GM21619 (cell line): ENCODE results near the gene RASAL3.

Experiments
- ATAC-seq: cut with Tn5 transposase; IDR thresholded peaks from one replicate; pipeline ENCODE4 v1.9.1; 2021; ENCODE audit not compliant: unreplicated experiment

The RASAL3 gene

GRCh38 chr19:15436012-15436825, 28.1 kb downstream of the RASAL3 start:
- ATAC-seq, result no peak

DNA sequence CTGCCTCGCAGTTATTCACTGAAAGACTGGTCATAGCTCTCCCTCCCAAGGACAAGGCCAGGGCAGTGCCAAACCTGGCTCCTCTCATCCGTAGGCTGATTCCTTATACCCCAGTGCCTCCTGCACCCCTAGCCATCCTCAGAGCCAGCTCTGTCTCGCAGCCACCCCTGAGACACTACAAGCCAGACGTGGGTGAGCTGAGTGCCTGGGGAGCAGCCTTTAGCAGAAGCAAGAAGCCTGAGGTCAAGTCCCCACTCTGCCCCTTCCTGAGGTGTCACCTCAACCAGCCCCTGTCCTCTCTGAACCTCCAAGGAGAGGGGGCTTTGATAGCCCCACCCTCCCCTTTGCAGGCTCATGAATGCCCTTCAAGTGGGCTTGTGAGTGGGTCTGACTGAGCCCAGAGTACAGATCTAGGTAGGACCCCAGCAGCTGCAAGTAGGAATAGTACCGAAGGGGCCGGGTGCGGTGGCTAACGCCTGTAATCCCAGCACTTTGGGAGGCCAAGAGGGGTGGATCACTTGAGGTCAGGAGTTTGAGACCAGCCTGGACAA, 30.8 kb downstream of the RASAL3 start:
- ATAC-seq, result no peak

GRCh38 chr19:15432629-15433518, 31.5 kb downstream of the RASAL3 start:
- ATAC-seq, result peak; percentile 44

GRCh38 chr19:15432018-15432494, 32.3 kb downstream of the RASAL3 start:
- no peak for ATAC-seq

DNA sequence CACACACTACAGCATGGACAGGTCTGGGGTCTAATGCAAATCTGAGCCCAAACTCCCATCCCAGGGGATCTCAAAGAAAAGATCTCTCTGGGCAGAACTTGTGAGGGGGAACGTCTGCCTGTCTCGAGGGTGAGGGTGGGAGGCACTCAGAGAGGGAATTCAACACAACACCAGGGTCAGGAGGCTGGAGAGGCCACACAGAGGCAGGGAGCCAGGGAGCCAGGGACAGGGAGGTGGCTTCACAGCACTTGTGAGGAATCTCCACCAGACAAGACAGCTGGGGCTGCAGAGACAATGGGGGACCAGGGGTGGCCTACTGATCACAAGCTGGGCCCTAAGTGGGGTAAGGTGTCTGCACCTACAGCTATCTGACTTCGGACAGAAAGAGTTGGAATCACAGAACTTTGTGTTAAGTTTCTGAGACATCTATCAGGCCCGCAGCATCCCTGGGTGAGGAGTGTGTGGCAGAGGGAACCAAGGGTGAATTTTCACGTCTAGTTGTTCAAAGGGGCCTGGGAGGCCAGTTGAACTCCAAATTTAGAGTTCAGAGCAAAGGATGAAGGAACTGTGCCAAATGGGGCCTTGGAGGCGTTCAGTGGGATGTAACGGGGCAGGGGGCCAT, 32.8 kb downstream of the RASAL3 start:
- ATAC-seq, result no peak

DNA sequence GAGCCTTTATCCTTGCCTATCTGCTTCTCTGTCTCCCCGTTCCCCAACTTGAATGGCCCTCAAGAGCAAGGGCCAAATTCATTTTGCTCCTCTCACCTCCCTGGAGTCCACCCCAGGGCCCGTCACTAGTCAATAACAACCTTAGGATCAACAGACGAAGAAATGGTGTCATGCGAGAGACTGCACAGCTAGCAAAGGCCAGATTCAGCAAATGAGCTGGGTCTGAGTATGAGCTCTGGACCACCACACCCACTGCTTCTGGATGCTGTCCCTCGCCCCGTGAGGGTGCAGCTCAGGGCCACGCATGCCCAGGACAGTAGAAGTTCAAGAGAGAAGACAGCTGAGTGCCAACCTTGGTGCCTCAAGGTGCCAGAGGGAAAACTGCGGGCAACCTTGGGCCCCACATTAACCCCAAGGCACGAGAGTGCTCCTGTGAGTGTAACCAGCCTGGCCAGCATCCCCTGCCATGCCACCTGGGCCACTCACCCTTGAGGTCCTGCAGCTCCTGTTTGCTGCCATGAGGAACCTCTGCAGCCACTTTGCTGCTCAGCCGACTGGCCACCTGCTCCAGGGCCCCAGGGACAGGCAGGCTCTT, 33.7 kb downstream of the RASAL3 start:
- ATAC-seq, result no peak

DNA sequence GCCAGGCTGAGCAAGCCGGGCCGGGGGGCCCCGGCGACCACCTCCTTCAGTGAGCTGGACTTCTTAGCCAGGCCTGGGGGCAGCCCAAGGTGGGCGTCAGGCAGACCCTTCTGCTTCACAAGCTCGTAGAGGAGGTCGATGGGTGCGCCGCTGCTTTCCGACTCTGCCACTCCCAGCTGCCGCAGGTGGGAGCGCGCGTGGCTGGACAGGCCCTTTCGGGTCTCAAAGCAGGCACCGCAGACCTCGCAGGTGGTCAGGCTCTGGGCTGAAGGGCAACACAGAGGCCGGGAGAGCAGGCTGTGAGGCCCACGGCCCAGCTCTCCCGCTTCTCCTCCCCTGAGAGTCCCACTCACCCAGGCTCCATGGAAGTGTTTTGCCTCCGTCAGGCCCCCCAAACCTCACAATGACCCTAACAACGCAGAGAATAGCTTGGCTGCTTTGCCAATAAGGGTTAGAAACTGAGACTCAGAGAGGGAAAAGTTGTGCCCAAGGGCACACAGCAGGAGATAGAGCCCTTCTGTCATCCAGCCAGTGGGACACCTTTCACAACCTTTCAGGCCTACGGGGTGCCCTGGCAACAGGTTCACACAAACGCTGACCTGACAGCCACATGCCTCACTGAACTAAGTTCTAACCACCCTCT, 34.4 kb downstream of the RASAL3 start:
- no peak for ATAC-seq

DNA sequence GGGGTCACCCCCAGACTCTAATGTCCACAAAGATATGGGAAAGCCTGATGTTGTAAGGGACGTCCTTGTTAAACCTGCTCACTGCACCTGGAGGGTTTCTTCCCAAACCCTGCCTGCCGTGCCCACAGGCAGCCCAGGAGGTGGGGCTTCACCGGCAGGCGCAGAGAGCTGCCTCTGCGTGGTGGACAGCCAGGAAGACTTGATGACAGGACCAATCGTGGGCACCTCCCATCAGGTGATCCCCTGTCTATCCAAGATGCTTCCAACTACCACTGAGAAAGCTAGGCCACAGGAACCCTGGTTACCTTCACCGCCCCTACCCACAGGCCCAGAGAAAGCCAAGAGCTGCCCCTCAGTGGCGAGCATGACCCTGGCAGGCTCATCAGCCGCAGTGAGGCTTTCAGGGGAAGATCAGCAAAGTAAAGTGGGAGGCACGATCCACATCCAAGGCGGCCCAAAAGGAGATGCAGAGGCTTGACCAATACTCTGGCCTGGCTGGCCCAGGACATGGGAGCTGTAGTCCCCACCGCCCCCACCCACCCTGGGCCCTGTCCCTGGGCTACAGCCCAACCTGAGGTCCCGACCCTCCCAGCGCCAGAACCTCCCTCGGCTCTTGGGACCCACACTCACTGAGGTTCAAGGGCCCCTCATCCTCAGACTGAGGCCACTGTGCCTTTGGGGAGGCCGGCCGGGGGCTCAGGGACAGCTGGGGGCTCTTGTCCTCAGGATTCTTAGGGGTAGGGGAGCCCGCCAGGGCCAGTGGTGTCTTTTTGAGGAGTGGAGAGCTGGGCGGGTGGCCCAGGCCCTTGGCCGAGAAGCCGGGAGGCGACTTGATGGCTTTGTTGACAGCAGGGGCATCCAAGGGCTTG, 35.2 kb downstream of the RASAL3 start:
- no peak for ATAC-seq

DNA sequence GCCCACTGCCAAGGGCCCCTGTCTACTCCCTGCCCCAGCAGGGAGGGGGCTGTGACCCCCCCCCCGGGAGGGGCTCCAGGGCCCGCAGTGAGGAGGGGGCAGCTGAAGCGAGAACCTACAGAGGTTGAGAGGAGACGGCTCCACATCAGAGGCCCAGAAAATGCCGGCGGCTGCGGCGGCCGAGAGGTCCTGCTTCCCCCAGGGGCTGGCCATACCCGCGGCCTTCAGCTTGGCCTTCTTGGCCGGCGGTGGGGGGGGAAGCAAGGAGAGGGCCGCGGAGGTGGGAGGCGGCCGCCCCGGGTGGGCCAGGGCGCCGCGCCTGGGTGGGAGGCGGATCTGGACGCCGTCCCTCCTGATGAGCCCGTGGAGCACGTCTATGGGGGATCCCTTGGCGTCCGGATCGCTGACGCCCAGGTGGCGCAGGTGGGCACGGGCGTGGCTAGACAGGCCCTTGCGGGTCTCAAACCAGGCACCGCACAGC, 36.3 kb downstream of the RASAL3 start:
- no peak for ATAC-seq

DNA sequence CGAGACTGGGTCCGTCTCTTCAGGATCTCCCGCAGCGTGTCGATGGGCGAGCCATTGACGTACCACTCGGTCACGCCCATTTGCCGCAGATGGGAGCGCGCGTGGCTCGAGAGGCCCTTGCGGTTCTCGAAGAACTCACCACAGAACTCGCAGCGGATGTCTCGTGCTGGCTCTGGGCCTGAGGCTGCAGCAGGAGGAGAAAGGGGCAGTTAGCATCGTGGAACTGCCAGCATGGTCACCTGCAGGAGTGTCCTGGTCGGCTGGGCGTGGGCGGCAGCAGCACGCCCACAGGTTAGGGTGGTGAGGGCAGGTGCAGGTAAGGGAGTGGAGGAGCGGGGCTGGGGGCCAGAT, 37.0 kb downstream of the RASAL3 start:
- ATAC-seq, result no peak

DNA sequence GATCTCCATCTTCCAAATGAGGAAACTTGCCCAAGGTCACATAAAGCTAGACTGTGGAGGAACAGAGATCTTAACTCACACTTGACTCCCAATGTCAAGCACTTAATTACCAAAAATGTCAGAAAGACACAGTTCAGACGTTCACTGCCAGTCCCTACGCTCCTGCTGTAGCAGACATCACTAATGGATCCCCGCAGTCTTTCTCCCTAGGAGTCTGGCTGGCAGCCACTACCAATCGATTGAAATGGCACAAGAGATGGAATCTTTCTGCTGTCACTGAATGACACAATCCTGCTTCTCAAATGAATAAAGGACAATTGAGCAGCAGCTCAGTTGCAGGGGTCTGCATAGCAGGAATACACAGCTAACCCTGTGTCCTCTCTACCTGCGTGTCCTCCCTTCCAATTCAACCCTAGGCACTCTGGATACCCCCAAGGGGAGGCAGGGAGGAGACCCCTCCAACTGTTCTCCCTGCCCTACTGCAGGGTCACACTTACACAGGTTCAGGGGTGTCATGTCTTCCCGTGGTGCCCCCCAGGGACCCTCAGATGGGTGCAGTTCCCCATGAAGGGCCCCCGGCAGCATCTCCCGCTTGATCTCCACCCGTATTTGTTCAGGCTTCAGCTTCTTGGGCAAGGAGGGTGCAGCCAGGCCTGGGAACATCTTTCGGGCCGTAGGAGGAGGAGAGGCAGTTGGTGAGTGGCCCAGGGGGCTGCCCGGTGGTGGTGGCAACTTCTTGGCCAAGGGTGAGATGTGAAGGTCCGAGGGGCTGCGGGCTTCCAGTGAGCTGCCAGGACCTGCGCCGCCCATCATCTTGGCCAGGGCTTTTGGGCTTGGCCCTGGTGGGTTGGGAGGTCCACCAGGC, 37.6 kb downstream of the RASAL3 start:
- no peak for ATAC-seq

- no peak for ATAC-seq
Observed at GRCh38 chr19:15425321-15425950, 38.9 kb downstream of the RASAL3 start.

- no peak for ATAC-seq
Observed at GRCh38 chr19:15424692-15425272, 39.6 kb downstream of the RASAL3 start.

DNA sequence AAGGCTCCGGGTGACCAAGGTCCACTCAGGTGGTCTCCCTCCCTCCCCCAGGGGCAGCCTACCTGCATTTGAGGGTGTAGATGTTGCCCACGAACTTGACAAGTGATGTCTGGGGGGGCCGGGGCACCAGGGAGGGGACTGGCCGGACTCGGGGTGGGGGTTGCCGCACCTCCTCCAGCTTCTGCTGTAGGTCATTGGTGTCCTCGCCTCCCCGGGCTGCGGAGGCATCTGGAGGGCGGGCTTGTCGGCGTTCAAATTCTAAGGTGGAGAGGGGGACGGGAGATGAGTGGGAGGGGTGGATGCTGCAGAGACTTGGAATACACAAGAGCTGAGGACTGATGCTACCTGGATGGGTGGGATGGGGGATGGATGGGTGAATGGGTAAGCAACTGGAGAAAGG, 40.2 kb downstream of the RASAL3 start:
- no peak for ATAC-seq

DNA sequence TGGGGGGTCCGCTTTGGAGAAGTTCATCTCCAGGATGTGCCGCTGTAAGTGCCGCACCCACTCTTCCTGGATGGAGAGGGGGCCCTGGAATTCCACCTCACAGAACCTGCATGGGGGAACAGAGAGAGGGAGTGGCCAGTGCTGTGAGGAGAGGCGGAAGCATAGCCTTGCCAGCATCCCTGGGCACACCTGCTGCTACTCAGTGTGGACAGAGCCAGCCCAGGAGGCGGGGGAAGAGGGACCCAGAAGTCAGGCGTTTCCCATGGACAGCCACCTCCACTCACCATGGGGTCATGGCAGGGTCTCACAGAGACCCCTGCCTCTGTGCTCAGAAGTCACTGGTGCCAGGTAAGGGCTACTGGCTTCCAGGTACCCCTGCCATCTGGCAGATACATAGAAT, 41.2 kb downstream of the RASAL3 start:
- ATAC-seq, result no peak

DNA sequence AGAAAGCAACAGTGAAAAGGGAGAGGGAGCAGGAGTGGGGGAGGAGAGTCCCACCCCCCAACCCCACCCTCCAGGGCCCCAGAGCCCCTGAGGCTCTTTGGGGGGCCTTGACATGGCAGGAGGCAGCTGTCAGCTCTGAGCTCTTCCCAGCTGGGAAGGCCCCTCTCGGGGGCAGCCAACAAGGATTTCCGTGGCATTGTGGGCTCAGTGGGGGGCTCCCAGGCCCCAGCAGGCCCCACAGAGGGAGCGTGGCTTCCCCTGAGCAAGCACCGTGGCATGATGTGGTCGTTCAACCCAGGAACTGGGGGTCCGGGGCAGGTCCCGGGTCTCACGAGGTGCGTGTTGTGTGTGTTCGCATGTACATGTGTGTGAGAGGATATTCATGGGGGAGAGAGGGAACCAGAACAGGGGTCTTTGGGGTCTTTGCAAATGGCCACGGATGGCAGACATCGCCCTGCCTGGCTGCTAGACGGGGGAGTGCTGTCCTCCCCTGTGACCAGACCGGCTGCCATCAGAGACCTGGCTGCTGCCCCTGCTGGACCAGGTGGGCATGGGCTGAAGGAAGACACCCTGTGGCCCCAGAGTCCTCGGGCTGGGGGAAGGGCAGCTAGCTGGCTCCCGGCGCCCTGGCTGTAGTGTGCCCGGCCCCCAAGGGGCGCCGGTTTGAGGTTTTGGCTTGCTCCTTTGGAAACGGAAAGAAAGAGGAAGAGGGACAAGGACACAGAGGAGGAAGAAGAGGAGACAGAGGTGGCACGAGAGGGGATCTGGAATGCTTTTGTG, 41.9 kb downstream of the RASAL3 start:
- no peak for ATAC-seq
